Keratinocyte (primary cell): Measurements from ENCODE around the gene LDLRAD2. TPM values are rescaled to one million over a fixed set of nuclear protein-coding genes. Genes with fewer than 3 reads are reported as not detected.

ENCODE experiments used
- DNase-seq: peaks from one replicate; pipeline ENCODE4 v3.0.0-alpha.2; 2011; ENCODE audit warnings: low read depth, missing footprints, low spot score
- FAIRE-seq: peaks from 2 replicates; lab custom pipeline; 2011; peaks lifted over from hg19 to GRCh38; lab: Jason Lieb, UNC
- H2AFZ ChIP-seq: 2 replicates; pipeline ENCODE4 v1.6.0; 2012; ENCODE audit warnings: low read length, control low read depth, inconsistent platforms; ENCODE audit not compliant: control insufficient read depth
- H3K27ac ChIP-seq: 2 replicates; pipeline ENCODE4 v1.5.1; 2011; ENCODE audit warnings: low read length; ENCODE audit not compliant: control insufficient read depth, insufficient read depth
- H3K27me3 ChIP-seq: 3 replicates; pipeline ENCODE4 v1.6.0; 2011; ENCODE audit warnings: low read length; ENCODE audit not compliant: control insufficient read depth, insufficient read depth; ENCODE audit errors: extremely low read depth
- H3K36me3 ChIP-seq, 2 experiments: 2 replicates in 1 of 2; 3 replicates in 1 of 2; pipeline ENCODE4 v1.5.1; 2011; ENCODE audit warnings: low read length in 2 of 2, mild to moderate bottlenecking in 1 of 2; ENCODE audit not compliant: control insufficient read depth in 2 of 2, insufficient read depth in 2 of 2; ENCODE audit errors: extremely low read depth in 1 of 2
- H3K4me1 ChIP-seq: 3 replicates; pipeline ENCODE4 v1.5.1; 2011; ENCODE audit warnings: low read length; ENCODE audit not compliant: control insufficient read depth, insufficient read depth; ENCODE audit errors: extremely low read depth
- H3K4me2 ChIP-seq: 3 replicates; pipeline ENCODE4 v1.6.0; 2011; ENCODE audit warnings: low read depth, low read length; ENCODE audit not compliant: control insufficient read depth, insufficient read depth; ENCODE audit errors: extremely low read depth
- H3K4me3 ChIP-seq, 3 experiments: fragments of 200-600 bp in 1 of 3; sonication (generic) in 1 of 3; 2 replicates in 2 of 3; 3 replicates in 1 of 3; pipeline ENCODE4 v1.5.1; 2011 to 2016; ENCODE audit warnings: low read length in 3 of 3, mild to moderate bottlenecking in 3 of 3, control low read depth in 2 of 3, inconsistent platforms in 1 of 3, low read depth in 1 of 3, mixed read lengths in 1 of 3, mixed run types in 1 of 3, moderate library complexity in 1 of 3; ENCODE audit not compliant: control insufficient read depth in 2 of 3, insufficient read depth in 2 of 3; ENCODE audit errors: extremely low read depth in 1 of 3
- H3K79me2 ChIP-seq: 2 replicates; pipeline ENCODE4 v1.6.0; 2012; ENCODE audit warnings: low read length; ENCODE audit not compliant: control insufficient read depth, insufficient read depth
- H3K9ac ChIP-seq: 3 replicates; pipeline ENCODE4 v1.6.0; 2011; ENCODE audit warnings: low read length; ENCODE audit not compliant: control insufficient read depth, insufficient read depth; ENCODE audit errors: extremely low read depth
- H3K9me1 ChIP-seq: 3 replicates; pipeline ENCODE4 v1.6.0; 2011; ENCODE audit warnings: low read length; ENCODE audit not compliant: control insufficient read depth, insufficient read depth; ENCODE audit errors: extremely low read depth
- H3K9me3 ChIP-seq: 2 replicates; pipeline ENCODE4 v1.5.1; 2012; ENCODE audit warnings: low read depth, low read length; ENCODE audit not compliant: control insufficient read depth
- H4K20me1 ChIP-seq: 3 replicates; pipeline ENCODE4 v1.6.0; 2011; ENCODE audit warnings: low read length; ENCODE audit not compliant: control insufficient read depth, insufficient read depth; ENCODE audit errors: extremely low read depth
- CTCF ChIP-seq, 3 experiments: IDR thresholded peaks in 1 of 3; conservative IDR thresholded peaks in 1 of 3; optimal IDR thresholded peaks in 1 of 3; 2 replicates in 2 of 3; 3 replicates in 1 of 3; pipeline versions ENCODE3 to v1.5.1; 2011; ENCODE audit warnings: low read length in 3 of 3, mild to moderate bottlenecking in 3 of 3, moderate library complexity in 2 of 3, control low read depth in 1 of 3, inconsistent platforms in 1 of 3; ENCODE audit not compliant: insufficient read depth in 2 of 3; ENCODE audit errors: extremely low read depth in 1 of 3
- EZH2 ChIP-seq: IDR thresholded peaks from one replicate; pipeline ENCODE4 v1.6.1; 2012; ENCODE audit warnings: inconsistent platforms, mild to moderate bottlenecking, low read length, moderate library complexity
- dilution Hi-C: fragments of 300-500 bp; cut with MboI; formaldehyde crosslinking; loops from one replicate; pipeline ENCODE4 v1.7.0; 2020; ENCODE audit warnings: low sequenced_read_pairs; ENCODE audit not compliant: extremely low pct_ligation_motif_present
- polyA plus RNA-seq, 5 experiments: library from polyadenylated mRNA; depleted of rRNA in 3 of 5; stranded (reverse) in 3 of 5; stranded (forward) in 1 of 5; unstranded in 1 of 5; fragments of >200 nt; gene quantifications; 1 replicate in 1 of 5; 2 replicates in 3 of 5; 3 replicates in 1 of 5; pipeline versions ENCODE4 v1.2.1 to v1.2.3, GENCODE V29; 2011 to 2012; ENCODE audit warnings: missing spikeins in 2 of 5, low read depth in 1 of 5, low replicate concordance in 1 of 5

Gene LDLRAD2
- polyA plus RNA-seq, 1 donor (not counting 4 experiments of a cell fraction or from before 2014, with no cell fraction given) = 0.07 TPM

- no peaks in the 10 kb centered on the region for H3K36me3 ChIP-seq
- dilution Hi-C loops = no loop called here
These were observed 12.3 kb upstream of the LDLRAD2 start for GRCh38 chr1:21799730-21800129.

GRCh38 chr1:21801100-21801499, 11.0 kb upstream of the LDLRAD2 start:
- dilution Hi-C loops = no loop called here
- H3K27ac ChIP-seq = no peak overlapping the region
- no peaks in the 10 kb centered on the region for H4K20me1 ChIP-seq
- H3K9ac ChIP-seq = no peak overlapping the region
- no peaks in the 10 kb centered on the region for H3K79me2 ChIP-seq
- no peaks in the 10 kb centered on the region for H3K36me3 ChIP-seq
- H3K9me3 ChIP-seq = no peaks in the 10 kb centered on the region
- no peak overlapping the region for H3K4me2 ChIP-seq
- H3K4me3 ChIP-seq = no peak overlapping the region
- DNase-seq = no peak
- no peaks in the 10 kb centered on the region for H3K9me1 ChIP-seq
- H3K27me3 ChIP-seq = no peaks in the 10 kb centered on the region
- no peak for FAIRE-seq
- no peaks in the 10 kb centered on the region for H3K4me1 ChIP-seq
- no peak for TF ChIP-seq EZH2
- no peak overlapping the region for H2AFZ ChIP-seq

More at GRCh38 chr1:21799730-21800129, 12.3 kb upstream of the LDLRAD2 start:
- Histone ChIP-seq H3K79me2 (no peaks in the 10 kb centered on the region), H3K27ac (no peak overlapping the region), H3K4me2 (no peak overlapping the region), H3K9me1 (no peaks in the 10 kb centered on the region), H3K4me3 (no peak overlapping the region), H3K9ac (no peak overlapping the region), H4K20me1 (no peaks in the 10 kb centered on the region), H3K9me3 (peaks cover 4% of the 10 kb centered on the region), H3K4me1 (no peaks in the 10 kb centered on the region), H3K27me3 (no peaks in the 10 kb centered on the region), H2AFZ (no peak overlapping the region)
- TF ChIP-seq CTCF (optimal IDR thresholded peaks at IDR 0.05 in 1 of 3, IDR thresholded peaks at IDR 0.05 in 1 of 3, conservative IDR thresholded peaks at IDR 0.05 in 1 of 3; ENCODE audit: extremely low read depth in 1 of 3, insufficient read depth in 2 of 3, low read length in 3 of 3) (no peak), EZH2 (no peak)
- DNase-seq = no peak
- FAIRE-seq = no peak

GRCh38 chr1:21804536-21804935, 7.5 kb upstream of the LDLRAD2 start:
- Histone ChIP-seq H3K36me3 (no peaks in the 10 kb centered on the region), H3K4me3 (no peak overlapping the region), H4K20me1 (no peaks in the 10 kb centered on the region), H3K4me1 (no peaks in the 10 kb centered on the region), H3K4me2 (no peak overlapping the region), H3K9me3 (no peaks in the 10 kb centered on the region), H3K79me2 (no peaks in the 10 kb centered on the region), H3K9ac (no peak overlapping the region), H3K9me1 (no peaks in the 10 kb centered on the region), H3K27me3 (no peaks in the 10 kb centered on the region), H2AFZ (no peak overlapping the region), H3K27ac (no peak overlapping the region)
- dilution Hi-C loops = no loop called here
- FAIRE-seq = no peak
- no peak for DNase-seq
- TF ChIP-seq CTCF (optimal IDR thresholded peaks at IDR 0.05 in 1 of 3, IDR thresholded peaks at IDR 0.05 in 1 of 3, conservative IDR thresholded peaks at IDR 0.05 in 1 of 3; ENCODE audit: extremely low read depth in 1 of 3, insufficient read depth in 2 of 3, low read length in 3 of 3) (no peak), EZH2 (no peak)
